ENCODE measurements around the gene EIF5A. TPM values are rescaled to one million over a fixed set of nuclear protein-coding genes. Genes with fewer than 3 reads are reported as not detected.
A peak's percentile ranks its signal among the peaks of the same experiment; 100 is the strongest.

EIF5A gene
- total and polyA plus RNA-seq, 2 of the 8 experiments (the other 6 are each of a cell fraction or from before 2014, with no cell fraction given): 717 to 1,172 TPM

GRCh38 chr17:7314719-7315569, 7.5 kb downstream of the EIF5A start, which contains the start of gene GPS2 (continued):
- TF ChIP-seq RXRA (IDR thresholded peaks at IDR 0.05; ENCODE audit: insufficient read depth, low read depth, low read length): no peak
- TF ChIP-seq RNF2 (IDR thresholded peaks at IDR 0.05; ENCODE audit: borderline replicate concordance, low read depth, low read length, missing control alignments, poor library complexity, severe bottlenecking): no peak
- TF ChIP-seq SP2 (IDR thresholded peaks at IDR 0.05; ENCODE audit: low read length): no peak
- TF ChIP-seq CEBPB (IDR thresholded peaks at IDR 0.05; ENCODE audit: low read depth, low read length): no peak
- peak; percentile 80 for TF ChIP-seq ASH2L (IDR thresholded peaks at IDR 0.05; ENCODE audit: low read length)
- TF ChIP-seq SP4 (IDR thresholded peaks at IDR 0.05; ENCODE audit: low read length): no peak
- TF ChIP-seq KDM1A (IDR thresholded peaks at IDR 0.05; ENCODE audit: borderline replicate concordance, low read length): no peak
- TF ChIP-seq FOSL1 (IDR thresholded peaks at IDR 0.05; ENCODE audit: insufficient read depth, low read depth, low read length): no peak
- peak; percentile 89 for TF ChIP-seq TAF1 (IDR thresholded peaks at IDR 0.05; ENCODE audit: low read depth, low read length)
- peak; percentile 93 for TF ChIP-seq SAP30 (IDR thresholded peaks at IDR 0.05; ENCODE audit: insufficient read depth, insufficient replicate concordance, low read length)
- no peak for TF ChIP-seq TCF12 (IDR thresholded peaks at IDR 0.05; ENCODE audit: low read depth, low read length)
- TF ChIP-seq EZH2 (IDR thresholded peaks at IDR 0.05; ENCODE audit: low read depth, low read length, severe bottlenecking): no peak
- no peak for TF ChIP-seq CBX8 (IDR thresholded peaks at IDR 0.05; ENCODE audit: borderline replicate concordance, low read depth, low read length)
- peak; percentile 98 for TF ChIP-seq GABPA (IDR thresholded peaks at IDR 0.05; ENCODE audit: borderline replicate concordance, insufficient read depth, low read length)
- no peak for TF ChIP-seq NANOG (IDR thresholded peaks at IDR 0.05; ENCODE audit: insufficient read depth, low read depth, low read length, poor library complexity, severe bottlenecking)
- TF ChIP-seq BRCA1 (IDR thresholded peaks at IDR 0.05; ENCODE audit: low read depth, low read length): no peak
- TF ChIP-seq, protein P1, sequence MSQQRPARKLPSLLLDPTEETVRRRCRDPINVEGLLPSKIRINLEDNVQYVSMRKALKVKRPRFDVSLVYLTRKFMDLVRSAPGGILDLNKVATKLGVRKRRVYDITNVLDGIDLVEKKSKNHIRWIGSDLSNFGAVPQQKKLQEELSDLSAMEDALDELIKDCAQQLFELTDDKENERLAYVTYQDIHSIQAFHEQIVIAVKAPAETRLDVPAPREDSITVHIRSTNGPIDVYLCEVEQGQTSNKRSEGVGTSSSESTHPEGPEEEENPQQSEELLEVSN (IDR thresholded peaks at IDR 0.05): peak; percentile 45; the same call in 1 of the 2 replicates
- peak in 1 of 2 experiments; percentile 84; a peak in 1 of 3 replicates for TF ChIP-seq EP300 (IDR thresholded peaks at IDR 0.05; ENCODE audit: borderline replicate concordance in 1 of 2, low read depth in 2 of 2, low read length in 2 of 2)
- no peak; the same call in 1 of the 2 replicates for TF ChIP-seq YY1 (IDR thresholded peaks at IDR 0.05; ENCODE audit: low read depth, low read length)
- TF ChIP-seq SIX5 (IDR thresholded peaks at IDR 0.05; ENCODE audit: low read depth, low read length): no peak
- peak in 1 of 2 experiments; percentile 87; a peak in 2 of 3 replicates for TF ChIP-seq POLR2A (IDR thresholded peaks at IDR 0.05; ENCODE audit: control extremely low read depth in 1 of 2, low read depth in 2 of 2, low read length in 2 of 2)

Measured in H1 (cell line).